GM12873 (cell line): Measurements from ENCODE around the gene ADK.

ENCODE experiments used
- TF ChIP-seq, protein P1 (sequence below): IDR thresholded peaks from 2 replicates; pipeline ENCODE4 v1.5.1; 2012; ENCODE audit warnings: low read depth, mild to moderate bottlenecking, moderate library complexity, low read length, control low read depth; ENCODE audit not compliant: insufficient read depth; ENCODE audit errors: missing control alignments

ADK gene

DNA sequence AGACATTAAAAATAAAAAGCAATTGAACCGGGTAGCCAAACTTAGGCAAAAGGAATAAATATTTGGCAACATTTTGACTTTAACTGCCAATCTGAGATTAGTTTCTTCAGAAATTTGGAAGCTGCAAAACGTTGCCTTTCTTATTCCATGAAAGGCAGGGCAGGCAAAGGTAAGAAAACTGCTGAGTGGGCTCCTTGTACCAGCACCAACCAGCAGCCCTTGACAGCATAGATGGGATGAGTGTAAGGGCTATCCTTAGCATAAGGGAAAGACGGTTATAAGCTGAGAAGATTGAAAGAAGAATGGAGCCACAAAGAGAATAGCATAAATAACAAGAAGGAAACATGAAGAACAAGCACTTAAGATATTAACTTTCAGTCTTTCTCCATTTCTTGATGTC, 29.0 kb upstream of the ADK start:
- TF ChIP-seq, protein P1, sequence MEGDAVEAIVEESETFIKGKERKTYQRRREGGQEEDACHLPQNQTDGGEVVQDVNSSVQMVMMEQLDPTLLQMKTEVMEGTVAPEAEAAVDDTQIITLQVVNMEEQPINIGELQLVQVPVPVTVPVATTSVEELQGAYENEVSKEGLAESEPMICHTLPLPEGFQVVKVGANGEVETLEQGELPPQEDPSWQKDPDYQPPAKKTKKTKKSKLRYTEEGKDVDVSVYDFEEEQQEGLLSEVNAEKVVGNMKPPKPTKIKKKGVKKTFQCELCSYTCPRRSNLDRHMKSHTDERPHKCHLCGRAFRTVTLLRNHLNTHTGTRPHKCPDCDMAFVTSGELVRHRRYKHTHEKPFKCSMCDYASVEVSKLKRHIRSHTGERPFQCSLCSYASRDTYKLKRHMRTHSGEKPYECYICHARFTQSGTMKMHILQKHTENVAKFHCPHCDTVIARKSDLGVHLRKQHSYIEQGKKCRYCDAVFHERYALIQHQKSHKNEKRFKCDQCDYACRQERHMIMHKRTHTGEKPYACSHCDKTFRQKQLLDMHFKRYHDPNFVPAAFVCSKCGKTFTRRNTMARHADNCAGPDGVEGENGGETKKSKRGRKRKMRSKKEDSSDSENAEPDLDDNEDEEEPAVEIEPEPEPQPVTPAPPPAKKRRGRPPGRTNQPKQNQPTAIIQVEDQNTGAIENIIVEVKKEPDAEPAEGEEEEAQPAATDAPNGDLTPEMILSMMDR, result no peak

DNA sequence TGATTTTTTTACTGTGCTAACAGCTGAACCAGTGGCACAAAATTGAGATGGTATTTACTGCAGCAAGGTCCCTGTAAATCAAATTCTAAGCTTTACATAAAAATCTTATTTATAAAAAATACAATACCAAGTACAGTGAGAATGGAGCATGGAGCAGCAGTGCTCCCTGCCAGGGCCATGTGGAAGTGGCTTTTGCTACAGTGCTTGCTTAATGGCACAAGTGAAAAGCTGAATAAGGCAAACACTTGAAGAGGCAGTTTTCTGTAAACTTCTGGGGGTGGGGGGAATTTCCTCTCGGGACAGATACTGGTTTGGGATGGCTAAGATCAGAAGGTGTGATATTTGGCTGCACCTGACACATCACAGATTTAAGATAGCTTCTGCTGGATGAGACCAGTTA, 27.9 kb upstream of the ADK start:
- TF ChIP-seq, protein P1, result no peak

DNA sequence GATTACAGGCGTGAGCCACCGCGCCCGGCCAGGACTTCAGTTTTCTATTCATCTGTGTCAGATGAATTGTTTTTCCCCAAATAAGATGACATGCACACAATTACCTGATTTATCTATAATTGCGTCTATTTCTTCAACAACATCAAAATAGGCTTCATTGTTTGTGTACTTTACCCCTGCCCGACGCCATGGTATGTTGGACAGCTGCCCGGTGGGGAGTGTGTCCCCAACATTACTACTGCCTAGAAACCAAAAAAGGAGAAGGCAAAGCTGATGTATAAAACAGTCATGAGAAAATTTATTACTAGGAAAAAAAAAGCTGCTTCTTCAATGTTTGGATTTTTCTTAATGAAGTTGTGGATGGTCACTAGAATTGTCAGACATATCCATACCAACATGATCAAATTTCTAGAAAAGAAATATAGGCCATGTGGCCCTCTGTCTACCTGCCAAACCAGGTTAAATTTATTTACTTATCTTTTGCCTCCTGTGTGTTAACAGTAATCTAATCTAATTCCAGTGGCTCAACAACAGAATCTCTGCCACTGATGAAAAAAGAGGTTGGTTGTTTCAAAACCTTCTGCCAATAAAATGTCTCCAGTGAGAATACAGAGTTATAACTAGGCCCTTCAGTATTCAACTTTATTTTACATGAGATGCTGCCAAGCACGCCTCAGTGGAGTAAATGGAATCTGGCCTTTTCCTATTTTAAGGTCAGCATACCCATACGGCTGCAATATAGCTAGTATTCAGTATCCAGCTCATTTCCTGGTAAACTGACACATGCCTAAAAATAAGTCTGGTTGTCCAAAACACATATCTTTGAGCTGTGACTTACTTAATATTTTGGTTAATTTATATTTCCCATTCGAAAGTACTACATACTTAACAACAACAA, 16.8 kb upstream of the ADK start:
- TF ChIP-seq, protein P1, result no peak

DNA sequence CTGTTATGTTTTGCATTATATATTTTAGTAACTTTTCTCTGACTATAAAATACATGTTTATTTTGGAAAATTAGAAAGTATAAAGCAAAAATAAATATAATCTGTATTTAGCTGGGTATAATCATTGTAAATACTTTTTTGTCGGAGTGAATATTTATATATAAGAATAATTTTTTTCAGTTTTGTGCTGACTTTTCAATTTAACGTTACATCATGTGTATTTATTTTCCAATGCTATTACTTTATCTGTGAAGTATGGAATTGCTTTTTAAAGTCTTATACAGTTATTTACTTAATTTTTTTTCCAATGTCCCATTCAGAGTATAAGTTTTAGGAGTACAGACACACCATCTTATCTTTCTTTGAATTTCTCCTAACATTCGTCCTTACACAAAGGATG, 15.6 kb upstream of the ADK start:
- TF ChIP-seq, protein P1, result no peak

DNA sequence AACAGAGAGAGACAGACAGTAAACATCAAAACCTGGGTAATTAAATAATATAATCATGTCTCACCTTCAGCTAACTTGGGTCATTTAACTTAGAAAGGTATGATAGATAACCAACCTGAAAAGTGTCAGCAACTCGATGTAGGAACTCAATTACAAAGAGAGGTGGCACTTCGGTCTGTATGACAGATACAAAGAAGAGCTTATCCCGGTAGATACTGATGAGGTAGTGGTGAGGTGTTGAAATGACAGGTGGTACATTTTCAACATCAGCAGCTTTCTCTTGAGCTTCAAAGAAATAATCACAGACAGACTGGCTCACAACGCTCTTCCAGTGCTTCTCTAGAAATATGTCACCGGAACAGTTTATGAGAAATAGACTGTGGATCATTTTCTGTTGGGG, 13.0 kb upstream of the ADK start:
- TF ChIP-seq, protein P1, result no peak

DNA sequence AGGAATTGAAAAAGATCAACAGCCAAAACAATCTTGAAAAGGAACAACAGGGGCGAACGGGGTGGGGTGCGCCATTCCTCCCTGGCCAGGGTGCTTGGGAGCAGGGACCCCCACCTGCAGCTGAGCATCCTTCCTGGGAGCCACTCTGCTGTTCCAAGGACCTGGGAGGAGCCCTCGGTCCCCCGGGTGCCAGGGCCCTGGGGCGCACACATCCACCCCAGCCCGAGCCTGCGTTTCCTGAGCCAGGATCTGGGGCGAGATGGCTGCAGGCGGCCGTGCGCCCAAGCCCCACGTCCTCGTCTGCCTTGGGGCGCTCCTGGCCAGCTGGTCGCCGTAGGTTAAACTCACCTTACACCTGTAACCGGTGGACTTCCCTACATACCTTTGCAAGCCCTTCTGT, 11.0 kb upstream of the ADK start:
- TF ChIP-seq, protein P1, result no peak

DNA sequence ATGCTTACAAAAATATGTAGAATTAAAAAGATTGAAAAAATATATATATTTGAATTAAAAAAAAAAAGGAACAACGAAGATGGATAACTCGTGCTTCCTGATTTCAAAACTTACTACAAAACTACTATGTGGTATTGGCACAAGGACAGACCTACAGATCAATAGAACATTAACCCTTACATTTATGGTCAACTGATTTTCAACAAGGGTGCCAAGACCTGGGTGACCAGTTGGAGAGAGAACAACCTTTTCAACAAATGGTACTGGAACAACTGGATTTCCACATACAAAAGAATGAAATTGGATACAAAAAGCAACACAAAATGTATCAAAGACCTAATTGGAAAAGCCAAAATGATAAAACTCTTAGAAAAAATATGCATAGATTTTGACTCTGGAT, 10.5 kb upstream of the ADK start:
- TF ChIP-seq, protein P1, result no peak
